HEK293 (cell line): ENCODE measurements around the gene SOX5.

Experiments used
- CTCF ChIA-PET: fragments of 350-600 bp; formaldehyde crosslinking; extraction: SDS; loops from one replicate; lab custom pipeline; 2021; ENCODE audit warnings: antibody characterized with exemption; lab: Yijun Ruan, JAX
- POLR2A ChIA-PET: fragments of 300-600 bp; formaldehyde crosslinking; extraction: SDS; loops from one replicate; lab custom pipeline; 2020; ENCODE audit warnings: antibody characterized with exemption, inconsistent platforms; lab: Yijun Ruan, JAX
- H3K27ac ChIP-seq: fragments of 200-500 bp; sonication (Bioruptor generic); 2 replicates; pipeline ENCODE4 v1.5.1; 2014; ENCODE audit warnings: low read depth, low read length, control low read depth, inconsistent platforms; ENCODE audit errors: extremely low read depth
- H3K36me3 ChIP-seq, 2 experiments: fragments of 200-500 bp in 1 of 2; sonication (Bioruptor generic) in 1 of 2; 1 replicate in 1 of 2; 2 replicates in 1 of 2; pipeline ENCODE4 v1.5.1; 2014 to 2017; ENCODE audit warnings: inconsistent platforms in 2 of 2, low read length in 2 of 2; ENCODE audit not compliant: control insufficient read depth in 2 of 2, insufficient read depth in 1 of 2
- H3K4me1 ChIP-seq: fragments of 200-500 bp; sonication (Bioruptor generic); 2 replicates; pipeline ENCODE4 v1.5.1; 2014; ENCODE audit warnings: mild to moderate bottlenecking, low read length, inconsistent platforms; ENCODE audit not compliant: control insufficient read depth, insufficient read depth
- H3K4me3 ChIP-seq: 2 replicates; pipeline ENCODE4 v1.5.1; 2011; ENCODE audit warnings: low read depth, mild to moderate bottlenecking, control low read depth, low read length, moderate library complexity
- H3K9me3 ChIP-seq: fragments of 200-500 bp; sonication (Bioruptor generic); 2 replicates; pipeline ENCODE4 v1.5.1; 2014; ENCODE audit warnings: low read depth, low read length, inconsistent platforms; ENCODE audit not compliant: control insufficient read depth, insufficient read depth
- GLI2 ChIP-seq: fragments of 450-650 bp; formaldehyde crosslinking; IDR thresholded peaks from 2 replicates; pipeline ENCODE4; 2017; ENCODE audit warnings: missing biosample characterization, missing genetic modification characterization, low read depth, borderline replicate concordance
- HOXD13 ChIP-seq: sonication (generic); formaldehyde crosslinking; IDR thresholded peaks from 2 replicates; pipeline ENCODE4 v1.8.0; 2022; ENCODE audit warnings: missing genetic modification reagents, borderline replicate concordance
- KLF16 ChIP-seq: fragments of 450-650 bp; formaldehyde crosslinking; IDR thresholded peaks from 2 replicates; pipeline ENCODE4 v1.5.1; 2017; ENCODE audit warnings: missing biosample characterization, missing genetic modification characterization
- SALL2 ChIP-seq: fragments of 450-650 bp; formaldehyde crosslinking; IDR thresholded peaks from 2 replicates; pipeline ENCODE4 v1.5.0; 2017; ENCODE audit warnings: missing biosample characterization, mild to moderate bottlenecking, missing genetic modification characterization, borderline replicate concordance
- SCRT1 ChIP-seq: fragments of 450-650 bp; formaldehyde crosslinking; IDR thresholded peaks from 2 replicates; pipeline ENCODE4 v1.5.1; 2016; ENCODE audit warnings: missing biosample characterization, missing genetic modification characterization, borderline replicate concordance
- TRIM28 ChIP-seq: IDR thresholded peaks from 2 replicates; pipeline ENCODE4 v1.6.1; 2011; ENCODE audit warnings: low read length, control low read depth, borderline replicate concordance
- ZIC2 ChIP-seq: fragments of 450-650 bp; formaldehyde crosslinking; IDR thresholded peaks from 2 replicates; pipeline ENCODE4 v1.5.1; 2016; ENCODE audit warnings: missing biosample characterization, missing genetic modification characterization
- ZNF112 ChIP-seq: fragments of 450-650 bp; formaldehyde crosslinking; IDR thresholded peaks from 2 replicates; pipeline ENCODE4 v1.5.0; 2017; ENCODE audit warnings: missing biosample characterization, missing genetic modification characterization
- ZNF23 ChIP-seq: fragments of 450-650 bp; formaldehyde crosslinking; IDR thresholded peaks from 2 replicates; pipeline ENCODE4 v1.5.1; 2016; ENCODE audit warnings: missing biosample characterization, missing genetic modification characterization, borderline replicate concordance
- ZNF274 ChIP-seq, 2 experiments: fragments of 200-500 bp in 1 of 2; fragments of 450-650 bp in 1 of 2; sonication (Bioruptor generic) in 1 of 2; formaldehyde crosslinking in 1 of 2; IDR thresholded peaks; 2 replicates each; pipeline versions ENCODE4 v1.5.1 to v1.6.1; 2014 to 2016; ENCODE audit warnings: borderline replicate concordance in 1 of 2, inconsistent platforms in 1 of 2, low read length in 1 of 2, missing biosample characterization in 1 of 2, missing genetic modification characterization in 1 of 2
- ZNF335 ChIP-seq: fragments of 450-650 bp; formaldehyde crosslinking; conservative IDR thresholded peaks from 2 replicates; pipeline ENCODE4 v1.5.1; 2016; ENCODE audit warnings: missing biosample characterization, missing genetic modification characterization
- ZNF394 ChIP-seq: fragments of 450-650 bp; formaldehyde crosslinking; IDR thresholded peaks from 2 replicates; pipeline ENCODE4 v1.5.1; 2016; ENCODE audit warnings: missing biosample characterization, missing genetic modification characterization, mild to moderate bottlenecking, moderate library complexity, borderline replicate concordance
- ZNF510 ChIP-seq: fragments of 450-650 bp; formaldehyde crosslinking; IDR thresholded peaks from 2 replicates; pipeline ENCODE4 v1.5.1; 2018; ENCODE audit warnings: mild to moderate bottlenecking, missing genetic modification characterization, missing biosample characterization; ENCODE audit not compliant: insufficient replicate concordance
- ZNF658 ChIP-seq: fragments of 450-650 bp; formaldehyde crosslinking; IDR thresholded peaks from 2 replicates; pipeline ENCODE4; 2016; ENCODE audit warnings: missing biosample characterization, missing genetic modification characterization
- ZNF677 ChIP-seq: fragments of 450-650 bp; IDR thresholded peaks from 2 replicates; pipeline ENCODE4 v1.5.0; 2018; ENCODE audit warnings: missing biosample characterization, mild to moderate bottlenecking, missing genetic modification characterization, moderate library complexity
- ZNF747 ChIP-seq: fragments of 450-650 bp; formaldehyde crosslinking; IDR thresholded peaks from 2 replicates; pipeline ENCODE4 v1.5.1; 2016; ENCODE audit warnings: missing biosample characterization, missing genetic modification characterization
- ZNF830 ChIP-seq: fragments of 450-650 bp; IDR thresholded peaks from 2 replicates; pipeline ENCODE4 v1.5.0; 2018; ENCODE audit warnings: missing biosample characterization, missing genetic modification characterization, low read depth, mild to moderate bottlenecking, moderate library complexity
- ZSCAN30 ChIP-seq: fragments of 450-650 bp; IDR thresholded peaks from 2 replicates; pipeline ENCODE4 v1.5.1; 2018; ENCODE audit warnings: missing biosample characterization, mild to moderate bottlenecking, missing genetic modification characterization, moderate library complexity
- TF ChIP-seq, protein P1 (sequence below): fragments of 450-650 bp; formaldehyde crosslinking; IDR thresholded peaks from 2 replicates; pipeline ENCODE4 v1.5.1; 2016; ENCODE audit warnings: missing biosample characterization, missing genetic modification characterization
- TF ChIP-seq, protein P2 (sequence below): fragments of 450-650 bp; formaldehyde crosslinking; IDR thresholded peaks from 2 replicates; pipeline ENCODE4 v1.5.1; 2016; ENCODE audit warnings: missing biosample characterization, missing genetic modification characterization
- TF ChIP-seq, protein P3 (sequence below): fragments of 450-650 bp; formaldehyde crosslinking; conservative IDR thresholded peaks from 2 replicates; pipeline ENCODE4 v1.5.1; 2016; ENCODE audit warnings: low read depth, missing biosample characterization, missing genetic modification characterization
- TF ChIP-seq, protein P4 (sequence below): fragments of 450-650 bp; formaldehyde crosslinking; IDR thresholded peaks from 2 replicates; pipeline ENCODE4 v1.5.1; 2017; ENCODE audit warnings: missing biosample characterization, missing genetic modification characterization

SOX5 gene

DNA sequence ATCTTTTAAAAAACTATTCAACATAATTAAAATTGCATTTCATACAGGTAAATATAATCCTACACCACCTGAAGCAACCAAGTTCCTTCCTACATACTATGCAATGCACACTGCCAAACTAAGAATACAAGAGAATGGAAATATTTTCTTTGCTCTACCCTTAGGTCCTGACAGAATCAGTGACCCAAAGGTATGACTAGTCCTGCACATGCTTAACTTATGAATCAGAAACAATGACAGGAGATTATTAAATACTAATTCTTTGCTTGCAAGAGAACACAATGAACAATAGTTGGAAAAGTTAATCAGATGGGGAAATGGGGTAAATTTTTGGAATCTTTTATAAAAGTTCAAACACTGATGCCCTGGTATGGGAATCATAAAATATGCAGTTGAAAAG lies 220.1 kb downstream of the SOX5 start:
- ChIA-PET POLR2A (no interaction called here), CTCF (no interaction called here)
- no peaks in the 10 kb centered on the region for H3K4me1 ChIP-seq
- no peak overlapping the region for H3K4me3 ChIP-seq
- H3K27ac ChIP-seq: no peak overlapping the region
- TF ChIP-seq, protein P1, sequence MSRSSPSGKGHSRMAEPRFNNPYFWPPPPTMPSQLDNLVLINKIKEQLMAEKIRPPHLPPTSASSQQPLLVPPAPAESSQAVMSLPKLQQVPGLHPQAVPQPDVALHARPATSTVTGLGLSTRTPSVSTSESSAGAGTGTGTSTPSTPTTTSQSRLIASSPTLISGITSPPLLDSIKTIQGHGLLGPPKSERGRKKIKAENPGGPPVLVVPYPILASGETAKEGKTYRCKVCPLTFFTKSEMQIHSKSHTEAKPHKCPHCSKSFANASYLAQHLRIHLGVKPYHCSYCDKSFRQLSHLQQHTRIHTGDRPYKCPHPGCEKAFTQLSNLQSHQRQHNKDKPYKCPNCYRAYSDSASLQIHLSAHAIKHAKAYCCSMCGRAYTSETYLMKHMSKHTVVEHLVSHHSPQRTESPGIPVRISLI: no peak
- TF ChIP-seq ZNF274 (IDR thresholded peaks at IDR 0.05; ENCODE audit: low read length) (no peak), ZNF274 (tag by site-specific recombination; IDR thresholded peaks at IDR 0.05; ENCODE audit: borderline replicate concordance) (no peak), ZNF335 (tag by site-specific recombination) (no peak), GLI2 (no peak), TRIM28 (no peak), ZNF677 (no peak), ZNF830 (no peak), ZNF394 (tag by site-specific recombination) (no peak), ZNF747 (no peak), ZNF112 (tag by site-specific recombination) (no peak), ZIC2 (tag by site-specific recombination) (no peak), ZNF658 (tag by site-specific recombination) (no peak), KLF16 (tag by site-specific recombination) (no peak)
- TF ChIP-seq, protein P2, sequence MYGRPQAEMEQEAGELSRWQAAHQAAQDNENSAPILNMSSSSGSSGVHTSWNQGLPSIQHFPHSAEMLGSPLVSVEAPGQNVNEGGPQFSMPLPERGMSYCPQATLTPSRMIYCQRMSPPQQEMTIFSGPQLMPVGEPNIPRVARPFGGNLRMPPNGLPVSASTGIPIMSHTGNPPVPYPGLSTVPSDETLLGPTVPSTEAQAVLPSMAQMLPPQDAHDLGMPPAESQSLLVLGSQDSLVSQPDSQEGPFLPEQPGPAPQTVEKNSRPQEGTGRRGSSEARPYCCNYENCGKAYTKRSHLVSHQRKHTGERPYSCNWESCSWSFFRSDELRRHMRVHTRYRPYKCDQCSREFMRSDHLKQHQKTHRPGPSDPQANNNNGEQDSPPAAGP (tag by site-specific recombination): no peak
- no peaks in the 10 kb centered on the region for H3K9me3 ChIP-seq
- H3K36me3 ChIP-seq: no peaks in the 10 kb centered on the region

DNA sequence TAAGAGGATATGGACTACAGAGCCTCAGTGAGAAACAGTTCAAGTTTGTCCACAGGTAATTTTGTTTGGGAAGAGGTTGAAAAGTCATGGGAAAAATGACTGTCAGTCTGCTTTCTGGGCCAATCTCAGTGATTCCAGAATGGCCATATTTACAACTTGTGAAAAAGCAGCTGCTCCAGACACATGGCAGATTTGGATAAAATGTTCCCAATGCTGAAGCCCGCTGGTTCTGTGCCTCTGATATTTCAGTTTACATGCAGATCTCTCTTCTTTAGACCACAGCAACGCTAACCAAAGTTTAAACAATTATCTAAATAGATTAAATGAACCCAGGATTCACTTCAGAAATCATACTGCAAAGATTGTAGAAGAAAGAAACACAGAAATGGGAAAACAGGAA lies 222.8 kb downstream of the SOX5 start:
- CTCF ChIA-PET: no interaction called here
- TF ChIP-seq HOXD13 (CRISPR knock-in tag): no peak
- H3K4me3 ChIP-seq: no peak overlapping the region
- H3K27ac ChIP-seq: no peak overlapping the region
- POLR2A ChIA-PET: no interaction called here
- no peaks in the 10 kb centered on the region for H3K9me3 ChIP-seq
- H3K4me1 ChIP-seq: no peaks in the 10 kb centered on the region
- no peaks in the 10 kb centered on the region for H3K36me3 ChIP-seq

DNA sequence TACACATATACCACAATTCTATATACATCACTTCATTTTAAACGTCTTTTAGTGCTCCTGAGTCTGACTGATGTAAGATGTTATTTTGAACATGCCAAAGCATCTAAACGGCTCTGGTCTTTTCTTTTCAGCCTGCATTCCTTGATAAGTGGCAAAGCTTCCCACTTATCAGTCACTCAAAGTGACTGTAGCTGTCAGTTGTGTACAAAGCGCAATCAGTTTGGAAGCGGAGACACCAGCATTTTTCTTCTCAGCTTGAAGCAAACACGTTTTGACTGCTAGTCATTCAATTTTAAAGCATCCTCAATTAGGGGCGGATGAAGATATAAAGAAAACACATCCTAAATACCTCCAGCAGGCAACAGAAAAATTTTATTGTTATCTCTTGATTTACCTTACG lies 226.8 kb downstream of the SOX5 start:
- CTCF ChIA-PET: no interaction called here

DNA sequence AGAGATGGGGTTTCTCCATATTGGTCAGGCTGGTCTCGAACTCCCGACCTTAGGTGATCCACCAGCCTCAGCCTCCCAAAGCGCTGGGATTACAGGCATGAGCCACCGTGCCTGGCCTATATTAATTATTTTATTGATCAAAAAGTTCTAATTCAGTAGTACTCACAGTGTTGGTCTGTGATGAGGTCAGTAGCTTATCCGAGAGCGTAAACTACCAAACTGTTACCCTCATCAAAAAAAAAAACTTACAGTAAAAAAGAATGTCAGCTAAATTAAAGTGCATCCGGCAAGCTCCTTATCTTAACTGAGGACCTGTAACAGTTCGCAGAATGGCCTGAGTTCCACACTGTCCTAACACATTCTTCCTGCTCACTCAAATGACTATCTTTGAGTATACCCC lies 228.2 kb downstream of the SOX5 start:
- H3K9me3 ChIP-seq: no peaks in the 10 kb centered on the region
- H3K27ac ChIP-seq: no peak overlapping the region
- no peaks in the 10 kb centered on the region for H3K4me1 ChIP-seq
- H3K4me3 ChIP-seq: no peak overlapping the region
- no peaks in the 10 kb centered on the region for H3K36me3 ChIP-seq
- POLR2A ChIA-PET: no interaction called here
- CTCF ChIA-PET: interaction anchor here (0.7 kb wide), 1 partner anchor 315 kb away, joined by 3 read pairs; no protein-coding TSS in a partner anchor
- TF ChIP-seq, protein P3, sequence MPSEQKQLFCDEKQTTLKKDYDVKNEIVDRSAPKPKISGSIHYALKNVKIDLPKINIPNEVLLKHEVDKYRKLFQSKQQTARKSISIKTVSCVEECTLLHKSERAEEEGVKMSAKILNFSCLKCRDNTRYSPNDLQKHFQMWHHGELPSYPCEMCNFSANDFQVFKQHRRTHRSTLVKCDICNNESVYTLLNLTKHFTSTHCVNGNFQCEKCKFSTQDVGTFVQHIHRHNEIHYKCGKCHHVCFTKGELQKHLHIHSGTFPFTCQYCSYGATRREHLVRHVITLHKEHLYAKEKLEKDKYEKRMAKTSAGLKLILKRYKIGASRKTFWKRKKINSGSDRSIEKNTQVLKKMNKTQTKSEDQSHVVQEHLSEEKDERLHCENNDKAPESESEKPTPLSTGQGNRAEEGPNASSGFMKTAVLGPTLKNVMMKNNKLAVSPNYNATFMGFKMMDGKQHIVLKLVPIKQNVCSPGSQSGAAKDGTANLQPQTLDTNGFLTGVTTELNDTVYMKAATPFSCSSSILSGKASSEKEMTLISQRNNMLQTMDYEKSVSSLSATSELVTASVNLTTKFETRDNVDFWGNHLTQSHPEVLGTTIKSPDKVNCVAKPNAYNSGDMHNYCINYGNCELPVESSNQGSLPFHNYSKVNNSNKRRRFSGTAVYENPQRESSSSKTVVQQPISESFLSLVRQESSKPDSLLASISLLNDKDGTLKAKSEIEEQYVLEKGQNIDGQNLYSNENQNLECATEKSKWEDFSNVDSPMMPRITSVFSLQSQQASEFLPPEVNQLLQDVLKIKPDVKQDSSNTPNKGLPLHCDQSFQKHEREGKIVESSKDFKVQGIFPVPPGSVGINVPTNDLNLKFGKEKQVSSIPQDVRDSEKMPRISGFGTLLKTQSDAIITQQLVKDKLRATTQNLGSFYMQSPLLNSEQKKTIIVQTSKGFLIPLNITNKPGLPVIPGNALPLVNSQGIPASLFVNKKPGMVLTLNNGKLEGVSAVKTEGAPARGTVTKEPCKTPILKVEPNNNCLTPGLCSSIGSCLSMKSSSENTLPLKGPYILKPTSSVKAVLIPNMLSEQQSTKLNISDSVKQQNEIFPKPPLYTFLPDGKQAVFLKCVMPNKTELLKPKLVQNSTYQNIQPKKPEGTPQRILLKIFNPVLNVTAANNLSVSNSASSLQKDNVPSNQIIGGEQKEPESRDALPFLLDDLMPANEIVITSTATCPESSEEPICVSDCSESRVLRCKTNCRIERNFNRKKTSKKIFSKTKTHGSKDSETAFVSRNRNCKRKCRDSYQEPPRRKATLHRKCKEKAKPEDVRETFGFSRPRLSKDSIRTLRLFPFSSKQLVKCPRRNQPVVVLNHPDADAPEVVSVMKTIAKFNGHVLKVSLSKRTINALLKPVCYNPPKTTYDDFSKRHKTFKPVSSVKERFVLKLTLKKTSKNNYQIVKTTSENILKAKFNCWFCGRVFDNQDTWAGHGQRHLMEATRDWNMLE (tag by site-specific recombination): no peak
- TF ChIP-seq ZNF677 (no peak), ZNF23 (tag by site-specific recombination) (no peak), ZNF510 (tag by site-specific recombination) (no peak), ZSCAN30 (tag by site-specific recombination) (no peak), SALL2 (no peak)
- TF ChIP-seq, protein P4, sequence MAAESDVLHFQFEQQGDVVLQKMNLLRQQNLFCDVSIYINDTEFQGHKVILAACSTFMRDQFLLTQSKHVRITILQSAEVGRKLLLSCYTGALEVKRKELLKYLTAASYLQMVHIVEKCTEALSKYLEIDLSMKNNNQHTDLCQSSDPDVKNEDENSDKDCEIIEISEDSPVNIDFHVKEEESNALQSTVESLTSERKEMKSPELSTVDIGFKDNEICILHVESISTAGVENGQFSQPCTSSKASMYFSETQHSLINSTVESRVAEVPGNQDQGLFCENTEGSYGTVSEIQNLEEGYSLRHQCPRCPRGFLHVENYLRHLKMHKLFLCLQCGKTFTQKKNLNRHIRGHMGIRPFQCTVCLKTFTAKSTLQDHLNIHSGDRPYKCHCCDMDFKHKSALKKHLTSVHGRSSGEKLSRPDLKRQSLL (tag by site-specific recombination): no peak

More for the DNA sequence above, 226.8 kb downstream of the SOX5 start:
- Histone ChIP-seq H3K4me1 (no peaks in the 10 kb centered on the region), H3K27ac (no peak overlapping the region), H3K36me3 (no peaks in the 10 kb centered on the region), H3K9me3 (no peaks in the 10 kb centered on the region), H3K4me3 (no peak overlapping the region)
- POLR2A ChIA-PET: no interaction called here
- no peak for TF ChIP-seq SCRT1
